Esophagus squamous epithelium (tissue), 4 donors: Measurements from ENCODE around the gene LRBA.

ENCODE experiments used
- POLR2A ChIP-seq, 4 donors: fragments of 450-650 bp; IDR thresholded peaks; one replicate each; pipeline ENCODE4 v1.6.1; 2017; ENCODE audit warnings: antibody characterized with exemption in 4 of 4, mild to moderate bottlenecking in 4 of 4, moderate library complexity in 3 of 4
- TF ChIP-seq, protein P1 (sequence below), 6 experiments: fragments of 450-650 bp in 4 of 6; fragments of 200-600 bp in 2 of 6; sonication (generic) in 2 of 6; IDR thresholded peaks; one replicate each; pipeline ENCODE4 v1.5.1; 2016 to 2019; ENCODE audit warnings: antibody characterized with exemption in 6 of 6, mild to moderate bottlenecking in 4 of 6, moderate library complexity in 4 of 6

DNA sequence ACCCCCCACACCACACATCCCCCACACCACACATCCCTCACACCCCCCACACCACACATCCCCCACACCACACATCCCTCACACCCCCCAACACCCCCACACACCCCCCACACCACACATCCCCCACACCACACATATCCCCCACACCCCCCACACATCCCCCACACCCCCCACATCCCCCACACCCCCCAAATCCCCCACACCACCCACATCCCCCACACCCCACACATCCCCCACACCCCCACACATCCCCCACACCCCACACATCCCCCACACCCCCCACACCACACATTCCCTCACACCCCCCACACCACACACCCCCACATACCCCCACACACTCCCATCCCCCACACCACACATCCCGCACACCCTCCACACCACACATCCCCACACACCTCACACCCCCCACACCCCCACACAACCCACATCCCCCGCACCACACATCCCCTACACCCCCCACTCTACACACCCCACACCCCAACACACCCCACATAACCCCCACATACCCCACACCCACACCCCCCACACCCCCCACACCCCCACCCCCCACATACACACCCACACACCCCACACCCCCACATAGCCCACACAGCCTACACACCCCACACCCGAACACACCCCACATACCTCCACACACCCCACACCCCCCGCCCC is 764.0 kb downstream of the LRBA start:
- TF ChIP-seq, protein P1, sequence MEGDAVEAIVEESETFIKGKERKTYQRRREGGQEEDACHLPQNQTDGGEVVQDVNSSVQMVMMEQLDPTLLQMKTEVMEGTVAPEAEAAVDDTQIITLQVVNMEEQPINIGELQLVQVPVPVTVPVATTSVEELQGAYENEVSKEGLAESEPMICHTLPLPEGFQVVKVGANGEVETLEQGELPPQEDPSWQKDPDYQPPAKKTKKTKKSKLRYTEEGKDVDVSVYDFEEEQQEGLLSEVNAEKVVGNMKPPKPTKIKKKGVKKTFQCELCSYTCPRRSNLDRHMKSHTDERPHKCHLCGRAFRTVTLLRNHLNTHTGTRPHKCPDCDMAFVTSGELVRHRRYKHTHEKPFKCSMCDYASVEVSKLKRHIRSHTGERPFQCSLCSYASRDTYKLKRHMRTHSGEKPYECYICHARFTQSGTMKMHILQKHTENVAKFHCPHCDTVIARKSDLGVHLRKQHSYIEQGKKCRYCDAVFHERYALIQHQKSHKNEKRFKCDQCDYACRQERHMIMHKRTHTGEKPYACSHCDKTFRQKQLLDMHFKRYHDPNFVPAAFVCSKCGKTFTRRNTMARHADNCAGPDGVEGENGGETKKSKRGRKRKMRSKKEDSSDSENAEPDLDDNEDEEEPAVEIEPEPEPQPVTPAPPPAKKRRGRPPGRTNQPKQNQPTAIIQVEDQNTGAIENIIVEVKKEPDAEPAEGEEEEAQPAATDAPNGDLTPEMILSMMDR (IDR thresholded peaks at IDR 0.05): no peak
- no peak for TF ChIP-seq POLR2A (IDR thresholded peaks at IDR 0.05)
